Endothelial cell of umbilical vein (primary cell): ENCODE results near the gene MT1G. TPM values are rescaled to one million over a fixed set of nuclear protein-coding genes. Genes with fewer than 3 reads are reported as not detected.

Source experiments
- BruUV-seq: library from RNA; stranded (reverse); fragments of 400-500 nt; replicated peaks from 2 replicates; lab custom pipeline; 2021; lab: Mats Ljungman, UMichigan
- CTCF ChIA-PET: fragments of 300-600, 350-600 bp; sonication (Branson Sonifier 250); formaldehyde crosslinking; loops from one replicate; lab custom pipeline; 2021; ENCODE audit warnings: antibody characterized with exemption, inconsistent platforms; lab: Charles Lee
- POLR2A ChIA-PET: fragments of 300-600, 350-600 bp; sonication (Branson Sonifier 250); formaldehyde crosslinking; loops from one replicate; lab custom pipeline; 2021; ENCODE audit warnings: antibody characterized with exemption, inconsistent platforms; lab: Charles Lee
- DNase-seq: peaks from one replicate; pipeline ENCODE4 v3.0.0-alpha.2; 2011; ENCODE audit warnings: low read depth, low spot score
- FAIRE-seq: peaks from 2 replicates; lab custom pipeline; 2011; peaks lifted over from hg19 to GRCh38; lab: Jason Lieb, UNC
- H2AFZ ChIP-seq: 2 replicates; pipeline ENCODE4 v1.6.0; 2012; ENCODE audit warnings: low read depth, low read length, control low read depth, inconsistent platforms
- H3K27ac ChIP-seq: 2 replicates; pipeline ENCODE4 v1.5.1; 2011; ENCODE audit warnings: low read depth, mild to moderate bottlenecking, control low read depth, low read length, moderate library complexity; ENCODE audit not compliant: insufficient read depth
- H3K27me3 ChIP-seq, 2 experiments: 2 replicates each; pipeline versions ENCODE4 v1.6.0 to v1.6.1; 2011; ENCODE audit warnings: low read length in 2 of 2, mixed read lengths in 1 of 2; ENCODE audit not compliant: control insufficient read depth in 2 of 2, insufficient read depth in 2 of 2
- H3K36me3 ChIP-seq, 2 experiments: 2 replicates in 1 of 2; 3 replicates in 1 of 2; pipeline ENCODE4 v1.5.1; 2011; ENCODE audit warnings: low read length in 2 of 2, mild to moderate bottlenecking in 1 of 2, moderate library complexity in 1 of 2; ENCODE audit not compliant: control insufficient read depth in 2 of 2, insufficient read depth in 2 of 2; ENCODE audit errors: extremely low read depth in 1 of 2
- H3K4me1 ChIP-seq: 3 replicates; pipeline ENCODE4 v1.5.1; 2011; ENCODE audit warnings: mild to moderate bottlenecking, low read length; ENCODE audit not compliant: control insufficient read depth, insufficient read depth; ENCODE audit errors: extremely low read depth
- H3K4me2 ChIP-seq: 2 replicates; pipeline ENCODE4 v1.6.1; 2011; ENCODE audit warnings: low read length, control low read depth, mixed read lengths; ENCODE audit not compliant: insufficient read depth
- H3K4me3 ChIP-seq, 3 experiments: fragments of 200-600 bp in 1 of 3; sonication (generic), shearing (Covaris generic) in 1 of 3; replicated peaks in 1 of 3; 2 replicates each; pipeline ENCODE4 v1.5.1; 2011 to 2016; ENCODE audit warnings: control low read depth in 3 of 3, low read length in 3 of 3, mild to moderate bottlenecking in 2 of 3, inconsistent platforms in 1 of 3, low read depth in 1 of 3, moderate library complexity in 1 of 3; ENCODE audit not compliant: insufficient read depth in 1 of 3
- H3K79me2 ChIP-seq: 2 replicates; pipeline ENCODE4 v1.6.0; 2012; ENCODE audit warnings: low read length, inconsistent platforms; ENCODE audit not compliant: control insufficient read depth, insufficient read depth
- H3K9ac ChIP-seq: replicated peaks from 2 replicates; pipeline ENCODE3; 2011; ENCODE audit warnings: low read length, control low read depth; ENCODE audit not compliant: insufficient read depth; ENCODE audit errors: extremely low read depth
- H3K9me1 ChIP-seq: replicated peaks from 3 replicates; pipeline ENCODE4 v1.6.0; 2011; ENCODE audit warnings: mild to moderate bottlenecking, low read length; ENCODE audit not compliant: control insufficient read depth, insufficient read depth; ENCODE audit errors: extremely low read depth
- H3K9me3 ChIP-seq: replicated peaks from 2 replicates; pipeline ENCODE4 v1.5.1; 2012; ENCODE audit warnings: low read length, inconsistent platforms; ENCODE audit not compliant: control insufficient read depth, insufficient read depth
- H4K20me1 ChIP-seq: replicated peaks from 2 replicates; pipeline ENCODE3; 2011; ENCODE audit warnings: mild to moderate bottlenecking, low read length; ENCODE audit not compliant: control insufficient read depth, insufficient read depth; ENCODE audit errors: extremely low read depth
- EZH2 ChIP-seq: IDR thresholded peaks from 2 replicates; pipeline ENCODE4 v1.6.1; 2012; ENCODE audit warnings: borderline replicate concordance, low read depth, mild to moderate bottlenecking, moderate library complexity, low read length, inconsistent platforms; ENCODE audit not compliant: severe bottlenecking
- FOS ChIP-seq: IDR thresholded peaks from 2 replicates; pipeline ENCODE4 v1.6.1; 2011; ENCODE audit warnings: mild to moderate bottlenecking, low read length, moderate library complexity, borderline replicate concordance; ENCODE audit not compliant: insufficient read depth
- JUN ChIP-seq: IDR thresholded peaks from 2 replicates; pipeline ENCODE4 v1.6.1; 2011; ENCODE audit warnings: borderline replicate concordance, low read depth; ENCODE audit not compliant: insufficient read length, insufficient read depth
- MAX ChIP-seq: IDR thresholded peaks from 2 replicates; pipeline ENCODE4 v1.6.1; 2011; ENCODE audit not compliant: insufficient read depth, insufficient read length
- MYC ChIP-seq: IDR thresholded peaks from one replicate; pipeline ENCODE4 v1.6.1; 2011; ENCODE audit warnings: mild to moderate bottlenecking, low read depth, low read length
- POLR2AphosphoS5 ChIP-seq: IDR thresholded peaks from 2 replicates; pipeline ENCODE4 v1.6.1; 2012; ENCODE audit warnings: low read depth, mild to moderate bottlenecking, control low read depth, low read length, moderate library complexity; ENCODE audit not compliant: insufficient read depth
- dilution Hi-C: fragments of 300-500 bp; cut with MboI; formaldehyde crosslinking; loops from one replicate; pipeline ENCODE4 v1.15.0; 2019; ENCODE audit warnings: low sequenced_read_pairs; ENCODE audit not compliant: extremely low pct_ligation_motif_present
- intact Hi-C: fragments of 100-400 bp; cut with micrococcal nuclease; formaldehyde crosslinking; loops from one replicate; pipeline ENCODE4 v1.10.0; 2022
- polyA plus RNA-seq, 4 experiments: library from polyadenylated mRNA; depleted of rRNA in 3 of 4; stranded (reverse) in 3 of 4; unstranded in 1 of 4; fragments of >200 nt; gene quantifications; 2 replicates each; pipeline versions ENCODE4 v1.2.1 to v1.2.3, GENCODE V29; 2011 to 2012; ENCODE audit warnings: missing spikeins in 1 of 4
- total RNA-seq: library from RNA; stranded (reverse); gene quantifications from 2 replicates; pipeline ENCODE4 v1.2.3, GENCODE V29; 2021

Gene MT1G
- total and polyA plus RNA-seq, 2 donors (not counting 3 experiments of a cell fraction or from before 2014, with no cell fraction given), result not detected

GRCh38 chr16:56689171-56689570 is 21.3 kb upstream of the MT1G start:
- dilution Hi-C loops (no loop called here), intact Hi-C loops (no loop called here)
- H3K9me3 ChIP-seq, result no peaks in the 10 kb centered on the region
- H3K4me3 ChIP-seq, result no peak overlapping the region
- FAIRE-seq (no peak), DNase-seq (no peak)
- no peaks in the 10 kb centered on the region for H4K20me1 ChIP-seq
- POLR2A ChIA-PET, result no interaction called here
- H3K9ac ChIP-seq, result no peak overlapping the region
- CTCF ChIA-PET, result interaction anchor here (0.8 to 1.7 kb wide), 2 partner anchors 13 to 46 kb away, joined by 5 read pairs; no protein-coding TSS in a partner anchor
- no peak overlapping the region for H2AFZ ChIP-seq
- BruUV-seq, result no TSS peak
- no peak overlapping the region for H3K4me2 ChIP-seq
- no peaks in the 10 kb centered on the region for H3K9me1 ChIP-seq
- no peaks in the 10 kb centered on the region for H3K79me2 ChIP-seq
- TF ChIP-seq MAX, result no peak
- no peak for TF ChIP-seq FOS
- H3K27ac ChIP-seq, result no peak overlapping the region
- no peaks in the 10 kb centered on the region for H3K4me1 ChIP-seq
- H3K36me3 ChIP-seq, result no peaks in the 10 kb centered on the region
- H3K27me3 ChIP-seq, result no peaks in the 10 kb centered on the region

GRCh38 chr16:56688762-56689161 is 20.9 kb upstream of the MT1G start:
- no peak for DNase-seq
- dilution Hi-C loops (no loop called here), intact Hi-C loops (no loop called here)
- Histone ChIP-seq H3K4me3 (no peak overlapping the region), H3K4me1 (no peaks in the 10 kb centered on the region), H2AFZ (no peak overlapping the region), H3K9ac (no peak overlapping the region), H3K27me3 (no peaks in the 10 kb centered on the region), H3K27ac (no peak overlapping the region), H3K79me2 (no peaks in the 10 kb centered on the region), H3K9me3 (no peaks in the 10 kb centered on the region), H4K20me1 (no peaks in the 10 kb centered on the region), H3K4me2 (no peak overlapping the region), H3K36me3 (no peaks in the 10 kb centered on the region), H3K9me1 (no peaks in the 10 kb centered on the region)
- BruUV-seq, result no TSS peak
- TF ChIP-seq MYC (no peak), JUN (no peak), EZH2 (no peak), POLR2AphosphoS5 (no peak), MAX (no peak)
- POLR2A ChIA-PET, result no interaction called here
- CTCF ChIA-PET, result interaction anchor here (0.8 to 1.7 kb wide), 2 partner anchors 13 to 45 kb away, joined by 5 read pairs; no protein-coding TSS in a partner anchor
- FAIRE-seq, result no peak
